Measurements from ENCODE around the gene HFE.
A peak's percentile ranks its signal among the peaks of the same experiment; 100 is the strongest.
"Not testable (repeated sequence)": the region's sequence is repeated elsewhere in the genome, so short reads cannot be mapped to it uniquely, and the experiment has no call there.

Gene HFE

GRCh38 chr6:26059941-26060340 lies 27.3 kb upstream of the HFE start:
- no peak for DNase-seq

GRCh38 chr6:26064619-26065257 lies 22.5 kb upstream of the HFE start:
- DNase-seq = peak; percentile 18

DNA sequence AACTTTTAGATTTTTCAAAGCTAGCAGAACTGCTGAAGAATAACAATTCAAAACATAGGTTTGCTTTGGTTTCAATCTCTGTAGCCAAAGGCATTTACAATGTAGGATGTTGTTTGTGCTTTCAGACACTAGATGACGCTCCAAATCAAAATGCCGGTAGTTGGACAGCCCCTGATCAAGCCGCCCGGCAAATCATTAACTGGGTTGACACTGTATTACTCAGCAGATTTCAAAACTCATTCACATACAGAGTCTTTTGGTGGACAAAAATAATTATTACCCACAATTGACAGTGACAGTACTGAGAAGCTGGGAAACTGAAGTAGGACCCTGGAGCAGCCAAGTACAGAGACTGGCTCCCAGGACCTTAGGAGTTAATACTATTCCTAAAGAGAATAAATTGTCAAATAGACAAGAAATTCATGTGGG lies 21.3 kb upstream of the HFE start:
- peak; percentile 74 for DNase-seq

- no peak for DNase-seq
Measured at GRCh38 chr6:26067367-26067766, 19.9 kb upstream of the HFE start.

DNA sequence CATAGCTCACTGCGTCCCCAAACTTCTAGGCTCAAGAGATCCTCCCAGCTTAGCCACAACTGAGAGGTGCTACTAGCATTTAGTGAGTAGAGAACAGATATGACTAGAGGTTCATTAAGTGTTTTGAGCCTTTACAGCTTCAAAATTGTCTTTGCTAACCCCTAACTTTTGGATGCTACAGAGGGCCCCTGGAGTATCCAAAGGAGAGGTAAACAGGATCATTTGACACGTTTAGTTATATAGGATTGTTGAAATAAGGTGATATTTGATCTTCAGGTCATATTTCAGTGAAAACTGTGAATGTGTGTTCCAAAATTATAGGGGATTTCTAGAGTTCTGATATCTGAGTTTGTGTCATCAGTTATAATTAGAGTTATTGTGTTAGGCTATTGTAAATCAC lies 19.2 kb upstream of the HFE start:
- no peak for DNase-seq

GRCh38 chr6:26071135-26071534 lies 16.1 kb upstream of the HFE start:
- DNase-seq = no peak

DNA sequence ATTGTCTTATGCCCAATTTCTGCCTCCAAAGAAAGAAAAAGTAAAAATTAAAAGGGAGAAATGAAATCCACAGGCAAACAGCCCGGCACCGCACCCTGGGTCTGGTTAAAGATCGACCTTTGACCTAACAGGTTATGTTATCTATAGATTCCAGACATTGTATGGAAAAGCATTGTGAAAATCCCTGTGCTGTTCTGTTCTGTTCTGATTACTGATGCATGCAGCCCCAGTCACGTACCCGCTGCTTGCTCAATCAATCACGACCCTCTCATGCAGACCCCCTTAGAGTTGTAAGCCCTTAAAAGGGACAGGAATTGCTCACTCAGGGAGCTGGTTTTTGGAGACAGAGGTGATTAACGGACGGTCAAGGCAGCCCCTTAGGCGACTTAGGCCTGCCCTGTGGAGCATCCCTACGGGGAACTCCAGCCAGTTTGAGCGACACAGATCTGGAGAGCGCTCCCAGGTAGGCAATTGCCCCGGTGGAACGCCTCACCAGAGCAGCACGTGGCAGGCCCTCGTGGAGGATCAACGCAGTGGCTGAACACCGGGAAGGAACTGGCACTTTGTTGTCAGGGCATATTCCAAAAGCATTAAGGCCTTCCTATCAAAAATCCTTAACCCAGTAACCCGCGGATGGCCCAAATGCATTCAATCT lies 12.0 kb upstream of the HFE start:
- no peak for DNase-seq

DNA sequence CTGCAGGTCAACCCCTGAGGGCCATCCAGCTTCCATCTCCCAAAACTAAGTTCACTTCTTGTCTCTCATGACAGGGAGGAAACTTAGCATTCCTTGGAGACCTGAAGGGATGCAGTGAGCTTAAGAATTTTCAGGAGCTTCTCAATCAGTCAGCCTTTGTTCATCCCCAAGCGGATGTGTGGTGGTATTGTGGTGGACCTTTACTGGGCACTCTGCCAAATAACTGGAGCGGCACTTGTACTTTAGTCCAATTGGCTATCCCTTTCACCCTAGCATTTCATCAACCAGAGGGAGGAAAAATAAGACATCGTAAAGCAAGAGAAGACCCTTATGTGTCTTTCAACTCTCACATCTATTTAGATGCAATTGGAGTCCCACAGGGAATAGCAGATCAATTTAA lies 9.2 kb upstream of the HFE start:
- DNase-seq = not testable (repeated sequence)

DNA sequence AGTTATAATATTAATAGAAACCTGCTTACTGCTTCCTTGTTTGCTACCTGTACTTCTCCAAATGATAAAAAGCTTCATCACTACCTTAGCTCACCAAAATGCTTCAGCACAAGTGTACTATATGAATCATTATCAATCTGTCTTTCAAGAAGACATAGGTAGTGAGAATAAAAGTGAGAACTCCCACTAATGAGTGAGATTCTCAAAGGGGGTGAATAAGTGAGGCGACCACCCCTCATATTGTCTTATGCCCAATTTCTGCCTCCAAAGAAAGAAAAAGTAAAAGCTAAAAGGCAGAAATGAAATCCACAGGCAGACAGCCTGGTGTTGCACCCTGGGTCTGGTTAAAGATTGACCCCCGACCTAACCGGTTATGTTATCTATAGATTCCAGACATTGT lies 6.1 kb upstream of the HFE start:
- not testable (repeated sequence) for DNase-seq

DNA sequence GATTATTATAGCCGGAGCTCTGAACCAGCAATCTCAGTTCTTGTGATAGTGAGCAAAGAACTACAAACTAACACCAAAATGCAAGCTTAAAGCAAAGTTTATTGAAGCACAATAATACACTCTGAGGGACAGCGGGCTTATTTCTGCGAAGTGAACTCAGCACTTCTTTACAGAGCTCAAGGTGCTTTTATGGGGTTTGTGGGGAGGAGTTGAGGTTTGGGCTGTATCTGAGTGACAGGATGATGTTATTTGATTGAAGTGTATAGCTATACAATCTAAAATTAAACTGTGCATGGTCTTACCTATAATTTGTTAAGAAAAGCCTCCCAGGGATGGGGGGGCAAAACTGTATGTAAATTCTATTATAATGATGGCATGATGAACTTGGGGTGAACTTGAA lies 1.0 kb upstream of the HFE start:
- DNase-seq = no peak

GRCh38 chr6:26088344-26088743 lies 1.1 kb downstream of the HFE start:
- no peak for DNase-seq

- DNase-seq = no peak
Measured at GRCh38 chr6:26089272-26089671, 2.0 kb downstream of the HFE start.

- DNase-seq = no peak
Measured at GRCh38 chr6:26092443-26092842, 5.2 kb downstream of the HFE start.

- no peak for DNase-seq
Measured at GRCh38 chr6:26094036-26094435, 6.8 kb downstream of the HFE start.

DNA sequence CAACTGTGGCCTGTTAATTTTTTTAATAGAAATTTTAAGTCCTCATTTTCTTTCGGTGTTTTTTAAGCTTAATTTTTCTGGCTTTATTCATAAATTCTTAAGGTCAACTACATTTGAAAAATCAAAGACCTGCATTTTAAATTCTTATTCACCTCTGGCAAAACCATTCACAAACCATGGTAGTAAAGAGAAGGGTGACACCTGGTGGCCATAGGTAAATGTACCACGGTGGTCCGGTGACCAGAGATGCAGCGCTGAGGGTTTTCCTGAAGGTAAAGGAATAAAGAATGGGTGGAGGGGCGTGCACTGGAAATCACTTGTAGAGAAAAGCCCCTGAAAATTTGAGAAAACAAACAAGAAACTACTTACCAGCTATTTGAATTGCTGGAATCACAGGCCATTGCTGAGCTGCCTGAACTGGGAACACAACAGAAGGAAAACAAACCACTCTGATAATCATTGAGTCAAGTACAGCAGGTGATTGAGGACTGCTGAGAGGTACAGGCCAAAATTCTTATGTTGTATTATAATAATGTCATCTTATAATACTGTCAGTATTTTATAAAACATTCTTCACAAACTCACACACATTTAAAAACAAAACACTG lies 10.1 kb downstream of the HFE start:
- DNase-seq = peak; percentile 67

DNA sequence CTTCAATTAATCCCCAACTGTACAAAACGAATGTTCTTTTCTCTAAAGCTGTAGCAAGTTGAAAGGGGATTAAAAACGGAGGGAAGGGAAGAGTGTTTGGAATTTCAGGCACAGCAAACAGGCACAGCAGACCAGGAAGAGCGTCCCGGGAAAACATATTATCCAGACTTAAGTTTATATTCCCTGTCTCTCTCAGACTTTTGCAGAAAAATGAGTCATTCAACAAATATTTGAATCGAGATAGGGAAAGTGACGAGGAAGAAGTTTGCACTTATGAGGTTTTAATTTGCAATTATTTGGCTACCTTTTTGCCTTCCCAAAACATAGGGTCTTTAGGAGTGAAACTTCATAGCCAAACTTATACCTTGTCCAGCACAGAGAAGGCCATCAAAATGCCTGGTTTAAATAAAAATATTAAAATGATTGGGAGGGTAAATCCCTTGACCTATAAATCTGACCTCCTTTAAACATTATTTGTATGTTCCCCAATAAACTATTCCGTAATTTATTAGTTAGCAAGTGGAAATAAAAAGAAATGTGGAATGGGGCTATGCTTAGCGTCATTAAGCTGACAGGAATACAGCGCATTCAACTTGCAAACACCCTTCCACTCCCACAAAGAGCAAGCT lies 16.0 kb downstream of the HFE start:
- DNase-seq = no peak

DNA sequence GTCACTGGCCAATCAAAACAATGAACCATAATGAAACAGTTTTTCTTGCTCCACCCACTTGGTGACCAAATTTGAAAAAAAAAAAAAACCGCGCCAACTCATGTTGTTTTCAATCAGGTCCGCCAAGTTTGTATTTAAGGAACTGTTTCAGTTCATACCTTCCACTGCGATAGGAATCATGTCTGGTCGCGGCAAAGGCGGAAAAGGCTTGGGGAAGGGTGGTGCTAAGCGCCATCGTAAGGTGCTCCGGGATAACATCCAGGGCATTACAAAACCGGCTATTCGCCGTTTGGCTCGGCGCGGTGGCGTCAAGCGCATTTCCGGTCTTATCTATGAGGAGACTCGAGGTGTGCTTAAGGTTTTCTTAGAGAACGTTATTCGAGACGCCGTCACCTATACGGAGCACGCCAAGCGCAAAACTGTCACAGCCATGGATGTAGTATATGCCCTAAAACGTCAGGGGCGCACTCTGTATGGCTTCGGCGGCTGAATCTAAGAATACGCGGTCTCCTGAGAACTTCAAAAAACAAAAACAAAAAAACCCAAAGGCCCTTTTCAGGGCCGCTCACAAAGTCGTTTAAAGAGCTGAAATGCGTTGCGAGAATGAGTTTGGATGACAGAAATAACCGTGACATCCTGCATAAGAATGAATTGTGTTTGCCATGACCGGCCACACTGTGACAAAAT lies 16.7 kb downstream of the HFE start:
- DNase-seq = peak; percentile 94

GRCh38 chr6:26104457-26105108 lies 17.4 kb downstream of the HFE start:
- DNase-seq = no peak

- no peak for DNase-seq
Measured at GRCh38 chr6:26105109-26105730, 18.0 kb downstream of the HFE start.

DNA sequence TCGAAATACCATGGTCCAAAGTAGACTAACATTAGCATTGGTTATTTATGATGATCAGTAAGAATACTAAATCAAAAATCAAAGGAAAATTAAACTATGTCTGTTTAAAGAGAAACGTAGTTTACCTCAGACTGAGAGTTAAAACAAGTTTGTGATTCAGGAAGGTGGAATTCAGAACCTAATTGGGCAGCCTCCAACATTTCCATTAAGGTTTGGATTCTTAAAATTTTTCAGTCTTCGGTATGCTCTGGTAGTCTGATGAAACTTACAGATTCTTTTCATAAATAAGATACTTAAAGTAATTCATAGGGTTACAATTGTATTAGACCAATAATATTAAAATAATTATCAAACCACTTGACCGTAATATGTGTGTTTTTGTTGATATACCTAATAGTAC lies 18.6 kb downstream of the HFE start:
- no peak for DNase-seq

DNA sequence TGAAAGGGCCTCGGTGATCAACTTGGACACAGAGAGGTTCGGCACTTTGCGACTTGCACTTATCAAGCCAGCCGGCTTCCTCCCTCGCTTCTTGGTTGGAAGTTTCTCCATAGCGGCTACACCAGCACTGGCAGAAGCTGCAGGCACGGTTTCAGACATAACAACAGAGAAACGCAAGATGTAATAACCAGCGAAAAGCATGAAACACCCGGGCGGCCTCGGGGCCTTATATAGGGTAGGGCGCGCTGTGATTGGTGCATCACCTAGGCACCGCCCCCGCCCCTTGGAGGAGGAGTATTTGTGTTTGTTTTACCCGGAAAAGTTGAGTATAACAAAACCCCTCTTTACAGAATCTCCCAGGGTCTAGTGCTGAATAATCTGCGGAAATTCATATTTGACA lies 20.7 kb downstream of the HFE start:
- no peak for DNase-seq

- DNase-seq = no peak
Measured at GRCh38 chr6:26109772-26110171, 22.5 kb downstream of the HFE start.

All from NCI-H774 (cell line).